Measurements from ENCODE around the gene BLVRA. TPM values are rescaled to one million over a fixed set of nuclear protein-coding genes. Genes with fewer than 3 reads are reported as not detected.

The BLVRA gene
- total RNA-seq, 1 experiment from 2014 or later = 40.7 TPM

DNA sequence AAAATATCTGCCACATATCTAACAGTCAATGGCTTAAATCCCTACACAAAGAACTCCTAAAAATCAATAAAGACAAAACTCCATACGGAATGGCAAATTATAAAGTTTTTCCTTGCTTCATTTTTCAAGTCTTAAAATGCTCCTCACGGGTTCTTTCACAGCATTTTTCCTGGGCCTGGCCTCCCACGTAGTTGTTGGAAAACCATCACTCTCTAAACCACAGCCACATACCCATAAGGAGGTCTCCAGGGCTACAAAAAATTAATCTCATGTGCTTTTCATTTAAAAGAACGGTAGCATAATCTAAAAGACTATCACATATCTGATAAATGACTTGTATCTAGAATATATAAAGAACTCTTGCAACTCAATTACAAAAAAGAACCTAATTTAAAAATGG lies 32.0 kb upstream of the BLVRA start:
- H3K4me3 Mint-ChIP-seq = no peak overlapping the region
- Histone ChIP-seq H2AK5ac (ENCODE audit: insufficient read length, low read length) (no peak overlapping the region), H2BK120ac (ENCODE audit: low read depth, low read length, poor library complexity, severe bottlenecking) (no peak overlapping the region), H3K14ac (ENCODE audit: insufficient read depth, low read length) (no peak overlapping the region), H4K5ac (ENCODE audit: insufficient read length, low read depth, low read length) (no peak overlapping the region), H3K18ac (ENCODE audit: insufficient read length, low read depth, low read length) (no peak overlapping the region), H3K23ac (ENCODE audit: insufficient read length, low read depth, low read length) (no peak overlapping the region), H3K27ac (ENCODE audit: insufficient read length, low read depth, low read length) (no peak overlapping the region), H3K4ac (ENCODE audit: low read depth, low read length) (no peak overlapping the region), H2AFZ (ENCODE audit: low read length) (no peak overlapping the region), H4K20me1 (ENCODE audit: control insufficient read depth, insufficient read depth, insufficient read length) (no peaks in the 10 kb centered on the region), H3K27me3 (ENCODE audit: insufficient read depth, low read length) (no peaks in the 10 kb centered on the region), H3K79me2 (ENCODE audit: insufficient read depth, low read length) (peaks cover 41% of the 10 kb centered on the region; the same call in 1 of the 2 replicates), H3K23me2 (ENCODE audit: insufficient read length, low read depth, low read length, poor library complexity, severe bottlenecking) (no peaks in the 10 kb centered on the region), H3K79me1 (ENCODE audit: insufficient read depth, low read depth, low read length, poor library complexity, severe bottlenecking) (peaks cover 4% of the 10 kb centered on the region), H2BK20ac (ENCODE audit: low read depth, low read length, poor library complexity, severe bottlenecking) (no peak overlapping the region), H2BK12ac (ENCODE audit: insufficient read length, low read depth, low read length) (no peak overlapping the region), H4K91ac (ENCODE audit: insufficient read length, low read depth, low read length) (no peak overlapping the region), H3T11ph (ENCODE audit: low read length) (no peak overlapping the region), H3K56ac (ENCODE audit: insufficient read length, low read depth, low read length) (no peak overlapping the region), H2BK15ac (ENCODE audit: low read depth, low read length) (no peak overlapping the region), H3K4me1 (ENCODE audit: insufficient read depth, low read length) (no peaks in the 10 kb centered on the region), H3K9me3 (ENCODE audit: control insufficient read depth, low read depth, low read length) (no peaks in the 10 kb centered on the region), H3K4me2 (ENCODE audit: insufficient read depth, insufficient read length, low read length) (no peak overlapping the region), H2BK5ac (ENCODE audit: insufficient read length, low read length) (no peak overlapping the region), H4K8ac (replicated peaks; ENCODE audit: insufficient read length, low read depth, low read length) (no peak overlapping the region), H3K9ac (ENCODE audit: extremely low read depth, insufficient read length, low read length) (no peak overlapping the region)
- no peaks in the 10 kb centered on the region for H3K9me3 Mint-ChIP-seq
- no CpG with 5 or more reads among the region's 4 CpGs for WGBS (ENCODE audit: extremely low coverage, insufficient read length, low lambda C conversion rate)
- H3K36me3 Mint-ChIP-seq (ENCODE audit: insufficient read depth in 1 of 3, low read depth in 3 of 3) = peaks cover 0 to 14% (median 4%) of the 10 kb centered on the region in 3 experiments; a peak in 6 of 7 replicates
- H3K4me1 Mint-ChIP-seq = peaks cover 25 to 26% of the 10 kb centered on the region in 2 experiments
- H3K27me3 Mint-ChIP-seq (ENCODE audit: low read depth) = no peaks in the 10 kb centered on the region
- H3K27ac Mint-ChIP-seq = no peak overlapping the region
- no peak for DNase-seq
- TF ChIP-seq, protein P1, sequence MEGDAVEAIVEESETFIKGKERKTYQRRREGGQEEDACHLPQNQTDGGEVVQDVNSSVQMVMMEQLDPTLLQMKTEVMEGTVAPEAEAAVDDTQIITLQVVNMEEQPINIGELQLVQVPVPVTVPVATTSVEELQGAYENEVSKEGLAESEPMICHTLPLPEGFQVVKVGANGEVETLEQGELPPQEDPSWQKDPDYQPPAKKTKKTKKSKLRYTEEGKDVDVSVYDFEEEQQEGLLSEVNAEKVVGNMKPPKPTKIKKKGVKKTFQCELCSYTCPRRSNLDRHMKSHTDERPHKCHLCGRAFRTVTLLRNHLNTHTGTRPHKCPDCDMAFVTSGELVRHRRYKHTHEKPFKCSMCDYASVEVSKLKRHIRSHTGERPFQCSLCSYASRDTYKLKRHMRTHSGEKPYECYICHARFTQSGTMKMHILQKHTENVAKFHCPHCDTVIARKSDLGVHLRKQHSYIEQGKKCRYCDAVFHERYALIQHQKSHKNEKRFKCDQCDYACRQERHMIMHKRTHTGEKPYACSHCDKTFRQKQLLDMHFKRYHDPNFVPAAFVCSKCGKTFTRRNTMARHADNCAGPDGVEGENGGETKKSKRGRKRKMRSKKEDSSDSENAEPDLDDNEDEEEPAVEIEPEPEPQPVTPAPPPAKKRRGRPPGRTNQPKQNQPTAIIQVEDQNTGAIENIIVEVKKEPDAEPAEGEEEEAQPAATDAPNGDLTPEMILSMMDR (conservative IDR thresholded peaks at IDR 0.05) = no peak

Data from H9 (cell line).